Measurements from ENCODE around the gene CYB5D1. TPM values are rescaled to one million over a fixed set of nuclear protein-coding genes. Genes with fewer than 3 reads are reported as not detected.

The CYB5D1 gene
- polyA plus RNA-seq, 1 donor from 2014 or later, result 30.4 TPM

DNA sequence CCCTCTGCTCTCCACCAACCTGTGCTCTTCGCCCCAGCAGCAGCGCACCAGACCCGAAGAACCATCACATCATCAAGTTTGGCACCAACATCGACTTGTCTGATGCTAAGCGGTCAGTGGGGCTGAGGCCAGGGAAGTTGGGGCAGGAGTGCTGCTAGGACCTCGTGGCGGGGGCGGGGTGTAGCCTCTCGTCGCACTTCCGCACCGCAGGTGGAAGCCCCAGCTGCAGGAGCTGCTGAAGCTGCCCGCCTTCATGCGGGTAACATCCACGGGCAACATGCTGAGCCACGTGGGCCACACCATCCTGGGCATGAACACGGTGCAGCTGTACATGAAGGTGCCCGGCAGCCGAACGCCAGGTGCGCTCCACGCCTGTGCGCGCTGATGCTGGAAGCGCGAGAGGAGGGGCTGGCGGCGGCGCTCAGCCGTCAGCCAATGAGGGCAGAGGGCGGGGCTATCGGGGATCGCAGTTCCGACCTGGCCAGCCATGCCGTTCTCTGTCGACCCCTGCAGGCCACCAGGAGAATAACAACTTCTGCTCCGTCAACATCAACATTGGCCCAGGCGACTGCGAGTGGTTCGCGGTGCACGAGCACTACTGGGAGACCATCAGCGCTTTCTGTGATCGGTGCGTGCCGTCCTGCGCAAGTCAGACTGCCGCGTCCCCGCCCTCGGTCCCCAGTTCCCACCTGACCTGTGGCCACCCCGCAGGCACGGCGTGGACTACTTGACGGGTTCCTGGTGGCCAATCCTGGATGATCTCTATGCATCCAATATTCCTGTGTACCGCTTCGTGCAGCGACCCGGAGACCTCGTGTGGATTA is 6.2 kb upstream of the CYB5D1 start:
- Histone ChIP-seq H2AFZ (ENCODE audit: low read depth, low read length) (no peak overlapping the region), H3K9me2 (ENCODE audit: insufficient read depth, low read length) (no peaks in the 10 kb centered on the region), H3K79me2 (replicated peaks; ENCODE audit: insufficient read depth, low read length) (peaks cover 4% of the 10 kb centered on the region), H3F3A (ENCODE audit: insufficient read depth, low read length, poor library complexity, severe bottlenecking) (peaks cover 15% of the 10 kb centered on the region), H3K9ac (ENCODE audit: low read length) (peak overlapping the region; percentile 9), H3K36me3 (ENCODE audit: insufficient read depth, low read length) (peaks cover 8% of the 10 kb centered on the region), H4K20me1 (ENCODE audit: insufficient read depth) (peaks cover 47% of the 10 kb centered on the region), H3K27me3 (ENCODE audit: insufficient read depth, low read depth, low read length) (no peaks in the 10 kb centered on the region), H3K4me2 (ENCODE audit: low read length) (no peak overlapping the region), H3K9me3 (ENCODE audit: low read length) (no peaks in the 10 kb centered on the region), H3K27ac (ENCODE audit: low read length) (peak overlapping the region; percentile 30), H3K4me3 (ENCODE audit: low read length) (peak overlapping the region; percentile 39)
- TF ChIP-seq REST (IDR thresholded peaks at IDR 0.05; ENCODE audit: borderline replicate concordance) (no peak), POLR2AphosphoS5 (IDR thresholded peaks at IDR 0.05) (no peak), EP300 (conservative IDR thresholded peaks at IDR 0.05; ENCODE audit: poor library complexity, severe bottlenecking) (no peak), EZH2 (IDR thresholded peaks at IDR 0.05; ENCODE audit: borderline replicate concordance, insufficient read depth, low read length, poor library complexity, severe bottlenecking) (no peak), MXI1 (conservative IDR thresholded peaks at IDR 0.05; ENCODE audit: poor library complexity, severe bottlenecking) (peak; percentile 93), CTCF (IDR thresholded peaks at IDR 0.05; ENCODE audit: poor library complexity, severe bottlenecking) (peak; percentile 98), TAF1 (IDR thresholded peaks at IDR 0.05; ENCODE audit: low read depth) (no peak), RAD21 (conservative IDR thresholded peaks at IDR 0.05) (peak; percentile 92), SMC3 (conservative IDR thresholded peaks at IDR 0.05; ENCODE audit: poor library complexity) (peak; percentile 91)

- no peak overlapping the region for H2AFZ ChIP-seq (ENCODE audit: low read depth, low read length)
- peak overlapping the region; percentile 30 for H3K27ac ChIP-seq (ENCODE audit: low read length)
- peak overlapping the region; percentile 39 for H3K4me3 ChIP-seq (ENCODE audit: low read length)
- TF ChIP-seq TAF1 (IDR thresholded peaks at IDR 0.05; ENCODE audit: low read depth) (no peak), CTCF (IDR thresholded peaks at IDR 0.05; ENCODE audit: poor library complexity, severe bottlenecking) (no peak), RAD21 (conservative IDR thresholded peaks at IDR 0.05) (no peak), MXI1 (conservative IDR thresholded peaks at IDR 0.05; ENCODE audit: poor library complexity, severe bottlenecking) (no peak), EZH2 (IDR thresholded peaks at IDR 0.05; ENCODE audit: borderline replicate concordance, insufficient read depth, low read length, poor library complexity, severe bottlenecking) (no peak), POLR2AphosphoS5 (IDR thresholded peaks at IDR 0.05) (no peak), SMC3 (conservative IDR thresholded peaks at IDR 0.05; ENCODE audit: poor library complexity) (no peak), EP300 (conservative IDR thresholded peaks at IDR 0.05; ENCODE audit: poor library complexity, severe bottlenecking) (no peak), REST (IDR thresholded peaks at IDR 0.05; ENCODE audit: borderline replicate concordance) (no peak)
- peaks cover 15% of the 10 kb centered on the region for H3F3A ChIP-seq (ENCODE audit: insufficient read depth, low read length, poor library complexity, severe bottlenecking)
- peaks cover 8% of the 10 kb centered on the region for H3K36me3 ChIP-seq (ENCODE audit: insufficient read depth, low read length)
- H3K79me2 ChIP-seq (replicated peaks; ENCODE audit: insufficient read depth, low read length), result peaks cover 4% of the 10 kb centered on the region
- no peaks in the 10 kb centered on the region for H3K27me3 ChIP-seq (ENCODE audit: insufficient read depth, low read depth, low read length)
- H3K9me3 ChIP-seq (ENCODE audit: low read length), result no peaks in the 10 kb centered on the region
- no peak overlapping the region for H3K4me2 ChIP-seq (ENCODE audit: low read length)
- H3K9ac ChIP-seq (ENCODE audit: low read length), result peak overlapping the region; percentile 9
- peaks cover 43% of the 10 kb centered on the region for H4K20me1 ChIP-seq (ENCODE audit: insufficient read depth)
- no peaks in the 10 kb centered on the region for H3K9me2 ChIP-seq (ENCODE audit: insufficient read depth, low read length)
Observed at GRCh38 chr17:7852262-7852670, 5.5 kb upstream of the CYB5D1 start.

Data from neural cell (in vitro differentiated cells).